Fibroblast of the aortic adventitia (primary cell): ENCODE data around the gene PPM1E. TPM values are rescaled to one million over a fixed set of nuclear protein-coding genes. Genes with fewer than 3 reads are reported as not detected.

Experiments
- DNase-seq: peaks from one replicate; pipeline ENCODE4 v3.0.0-alpha.2; 2010; ENCODE audit warnings: low read depth
- H3K4me3 ChIP-seq: 2 replicates; pipeline ENCODE4 v1.5.1; 2011; ENCODE audit warnings: low read depth, mild to moderate bottlenecking, control low read depth, low read length, moderate library complexity
- total RNA-seq: library from RNA; depleted of rRNA; stranded (reverse); fragments of >200 nt; gene quantifications from 2 replicates; pipeline ENCODE4 v1.2.3, GENCODE V29; 2012; ENCODE audit warnings: low replicate concordance
- TF ChIP-seq, protein P1 (sequence below): IDR thresholded peaks from 2 replicates; pipeline ENCODE4 v1.5.1; 2011; ENCODE audit warnings: mild to moderate bottlenecking, low read length, control low read depth, inconsistent platforms; ENCODE audit not compliant: insufficient read depth

The PPM1E gene
- total RNA-seq, 1 donor, result 0.45 TPM

DNA sequence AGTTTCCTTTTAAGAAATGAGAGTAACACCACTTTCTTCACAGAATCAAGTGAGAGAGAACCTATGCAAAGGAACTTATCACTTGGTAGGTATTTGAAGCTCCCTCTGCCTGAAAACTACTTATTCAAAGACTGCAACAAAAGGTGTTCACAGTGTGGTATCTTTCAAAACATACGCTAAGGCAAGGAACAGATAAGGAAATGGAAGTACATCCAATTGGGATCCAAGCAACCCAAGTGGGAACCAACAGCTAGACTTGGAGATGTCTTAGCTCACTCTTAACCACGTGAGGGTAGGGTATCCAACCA lies 431 bp upstream of the PPM1E start:
- peak; percentile 19 for DNase-seq
- TF ChIP-seq, protein P1, sequence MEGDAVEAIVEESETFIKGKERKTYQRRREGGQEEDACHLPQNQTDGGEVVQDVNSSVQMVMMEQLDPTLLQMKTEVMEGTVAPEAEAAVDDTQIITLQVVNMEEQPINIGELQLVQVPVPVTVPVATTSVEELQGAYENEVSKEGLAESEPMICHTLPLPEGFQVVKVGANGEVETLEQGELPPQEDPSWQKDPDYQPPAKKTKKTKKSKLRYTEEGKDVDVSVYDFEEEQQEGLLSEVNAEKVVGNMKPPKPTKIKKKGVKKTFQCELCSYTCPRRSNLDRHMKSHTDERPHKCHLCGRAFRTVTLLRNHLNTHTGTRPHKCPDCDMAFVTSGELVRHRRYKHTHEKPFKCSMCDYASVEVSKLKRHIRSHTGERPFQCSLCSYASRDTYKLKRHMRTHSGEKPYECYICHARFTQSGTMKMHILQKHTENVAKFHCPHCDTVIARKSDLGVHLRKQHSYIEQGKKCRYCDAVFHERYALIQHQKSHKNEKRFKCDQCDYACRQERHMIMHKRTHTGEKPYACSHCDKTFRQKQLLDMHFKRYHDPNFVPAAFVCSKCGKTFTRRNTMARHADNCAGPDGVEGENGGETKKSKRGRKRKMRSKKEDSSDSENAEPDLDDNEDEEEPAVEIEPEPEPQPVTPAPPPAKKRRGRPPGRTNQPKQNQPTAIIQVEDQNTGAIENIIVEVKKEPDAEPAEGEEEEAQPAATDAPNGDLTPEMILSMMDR, result no peak
- peak overlapping the region; percentile 70 for H3K4me3 ChIP-seq

GRCh38 chr17:58756246-58757161 lies 850 bp downstream of the PPM1E start:
- H3K4me3 ChIP-seq, result peak overlapping the region; percentile 70
- peak; percentile 8 for DNase-seq

DNA sequence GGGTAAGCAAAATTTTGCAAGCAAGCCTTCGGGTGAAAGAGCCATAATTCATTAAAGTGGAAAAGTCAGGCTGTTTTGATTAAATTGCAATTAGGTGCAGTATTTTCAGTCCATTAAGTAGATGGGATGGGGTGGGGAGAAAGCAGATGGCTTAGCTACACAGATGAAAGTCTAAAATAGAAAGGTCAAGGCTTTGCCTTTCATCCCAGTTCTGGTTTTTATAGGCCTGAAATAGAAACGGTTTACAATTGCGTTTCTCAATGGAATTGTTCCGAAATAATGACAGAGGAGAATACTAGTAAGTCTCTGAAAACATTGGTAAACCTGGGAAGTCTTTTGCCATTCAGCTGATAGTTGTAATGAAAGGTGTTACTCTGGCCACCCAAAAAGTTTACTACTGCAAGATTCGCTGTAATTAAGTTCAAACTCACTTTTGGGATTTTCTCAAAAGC lies 1.5 kb downstream of the PPM1E start:
- DNase-seq, result no peak
- no peak overlapping the region for H3K4me3 ChIP-seq
- TF ChIP-seq, protein P1, result no peak

More at GRCh38 chr17:58756246-58757161, 850 bp downstream of the PPM1E start:
- TF ChIP-seq, protein P1, result no peak

- TF ChIP-seq, protein P1, result no peak
- no peak overlapping the region for H3K4me3 ChIP-seq
- no peak for DNase-seq
Measured at GRCh38 chr17:58758890-58759289, 3.2 kb downstream of the PPM1E start.

GRCh38 chr17:58759522-58759921 lies 3.9 kb downstream of the PPM1E start:
- TF ChIP-seq, protein P1, result no peak
- no peak overlapping the region for H3K4me3 ChIP-seq
- DNase-seq, result no peak

DNA sequence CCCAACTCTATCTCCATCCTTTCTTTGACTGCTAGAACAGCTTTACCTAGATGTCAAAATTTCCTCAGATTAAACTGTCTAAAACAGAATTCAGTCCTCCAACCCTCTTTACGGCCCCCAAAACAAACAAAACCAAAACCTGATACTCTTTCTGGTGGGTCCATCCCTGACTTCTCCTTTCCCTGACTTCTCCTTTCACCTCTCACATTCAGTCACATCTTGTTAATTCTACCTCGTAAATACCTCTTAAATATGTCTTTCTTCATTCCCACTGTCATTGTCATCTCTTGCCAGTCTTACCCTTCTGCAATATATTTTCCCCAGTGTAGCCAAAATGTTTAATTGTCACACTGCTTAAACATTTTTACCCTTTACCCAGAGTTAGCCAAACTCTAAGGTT lies 4.6 kb downstream of the PPM1E start:
- DNase-seq, result no peak
- TF ChIP-seq, protein P1, result no peak

More for the DNA sequence above, 4.6 kb downstream of the PPM1E start:
- no peak overlapping the region for H3K4me3 ChIP-seq
